ENCODE measurements around the gene DMD.
A peak's percentile ranks its signal among the peaks of the same experiment; 100 is the strongest.

The DMD gene

DNA sequence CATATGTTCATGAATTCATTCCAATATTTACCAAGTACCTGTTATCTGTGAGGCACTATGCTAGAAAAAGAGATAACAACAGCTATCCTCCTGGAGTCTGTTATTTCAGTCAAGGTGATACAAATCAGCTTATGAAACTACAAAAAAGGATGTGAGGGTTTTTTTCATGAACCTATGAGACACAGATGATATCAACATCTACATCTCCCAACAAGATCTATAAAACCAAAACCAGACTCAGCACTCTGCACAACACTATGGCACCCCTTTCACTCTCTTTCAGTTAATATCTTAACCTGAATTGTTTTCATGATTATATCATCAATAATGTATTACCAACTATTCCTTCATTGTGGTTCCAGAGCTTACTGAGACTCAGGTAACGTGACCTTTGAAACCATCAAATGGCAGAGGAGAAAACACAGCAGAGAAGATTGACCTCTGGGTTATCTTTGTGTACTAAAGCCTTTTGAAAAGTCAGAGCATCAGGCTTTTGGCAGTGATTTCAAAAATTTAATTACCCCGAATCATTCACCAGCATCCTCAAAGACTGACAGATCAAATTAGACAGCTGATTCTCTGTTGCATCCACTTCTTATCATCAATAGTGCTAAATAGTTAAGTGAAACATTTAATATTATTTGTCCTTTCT, 1894.9 kb downstream of the DMD start:
- no peak for DNase-seq

DNA sequence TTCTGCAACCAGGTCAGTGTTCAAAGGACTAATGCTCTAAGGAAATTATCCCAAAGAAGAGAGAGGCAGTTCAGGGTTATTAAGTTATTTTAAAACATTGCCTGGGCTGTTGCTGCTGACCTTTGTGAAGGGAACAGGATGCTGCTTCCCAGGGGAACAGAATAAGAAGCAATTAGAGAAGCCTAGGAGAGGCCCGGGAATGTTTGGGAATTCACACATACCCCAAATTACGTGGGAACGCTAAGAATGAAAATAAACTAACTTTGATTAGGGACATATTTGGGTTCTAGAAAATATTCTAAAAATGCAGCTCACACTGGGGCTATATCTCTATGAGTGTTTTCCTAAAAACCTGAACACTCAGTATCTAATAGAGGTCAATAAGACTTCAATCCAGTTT, 1896.4 kb downstream of the DMD start:
- DNase-seq = no peak

DNA sequence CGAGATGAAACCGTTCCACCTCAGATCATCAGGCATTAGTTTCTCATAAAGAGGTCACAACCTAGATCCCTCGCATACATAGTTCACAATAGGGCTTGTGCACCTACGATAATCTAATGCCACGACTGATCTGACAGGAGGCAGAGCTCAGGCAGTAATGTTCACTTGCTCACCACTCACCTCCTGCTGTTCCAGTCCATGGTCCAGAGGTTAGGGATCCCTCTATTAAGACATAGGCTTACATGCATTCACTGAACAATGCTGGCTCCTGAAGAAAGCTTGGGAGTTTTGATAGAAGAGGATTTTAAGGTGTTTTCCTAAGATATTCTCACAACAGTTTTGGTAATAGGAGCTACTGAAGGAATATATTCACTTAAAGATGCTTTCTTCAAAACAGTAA, 1903.4 kb downstream of the DMD start:
- no peak for DNase-seq

DNA sequence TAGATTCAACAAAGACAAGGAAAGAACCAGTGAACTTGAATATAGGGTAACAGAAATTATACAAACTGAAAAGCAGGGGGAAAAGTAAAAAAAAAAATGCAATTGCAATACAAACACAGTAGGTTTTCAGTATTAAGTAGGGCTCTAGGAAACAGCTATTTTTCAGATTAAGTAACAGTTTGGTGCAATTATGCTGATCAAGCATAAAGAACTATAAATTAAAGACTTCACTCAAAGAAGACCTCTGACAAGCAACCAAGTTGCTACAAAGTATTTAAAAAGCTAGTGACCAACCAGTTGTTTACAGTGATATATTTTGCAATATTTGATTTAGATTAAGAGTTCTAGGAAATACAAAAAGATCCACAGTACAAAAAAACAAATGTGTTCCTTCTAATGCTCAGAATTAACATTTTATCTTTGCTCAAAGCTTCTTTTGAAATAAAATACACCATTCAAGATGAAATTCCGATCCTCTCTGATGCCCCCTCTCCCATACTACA, 1908.7 kb downstream of the DMD start:
- DNase-seq = no peak

DNA sequence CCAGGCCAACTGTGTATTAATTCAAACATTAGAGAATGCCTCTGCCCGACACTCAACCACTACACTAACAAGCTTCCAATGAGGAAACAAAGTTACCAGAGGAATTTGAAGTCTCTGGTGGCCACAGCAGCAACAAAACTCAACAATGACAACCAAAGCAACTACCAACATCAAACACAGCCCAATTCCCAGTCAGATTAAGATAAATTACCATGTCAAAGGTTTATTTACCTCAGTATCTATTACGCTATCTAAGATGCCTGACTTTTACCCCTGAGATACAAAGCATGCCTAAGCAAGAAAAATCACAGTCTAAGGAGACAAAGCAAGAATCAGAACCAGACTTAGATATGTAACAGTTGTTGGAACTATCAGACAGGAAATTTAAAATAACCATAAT, 1909.4 kb downstream of the DMD start:
- DNase-seq = no peak

DNA sequence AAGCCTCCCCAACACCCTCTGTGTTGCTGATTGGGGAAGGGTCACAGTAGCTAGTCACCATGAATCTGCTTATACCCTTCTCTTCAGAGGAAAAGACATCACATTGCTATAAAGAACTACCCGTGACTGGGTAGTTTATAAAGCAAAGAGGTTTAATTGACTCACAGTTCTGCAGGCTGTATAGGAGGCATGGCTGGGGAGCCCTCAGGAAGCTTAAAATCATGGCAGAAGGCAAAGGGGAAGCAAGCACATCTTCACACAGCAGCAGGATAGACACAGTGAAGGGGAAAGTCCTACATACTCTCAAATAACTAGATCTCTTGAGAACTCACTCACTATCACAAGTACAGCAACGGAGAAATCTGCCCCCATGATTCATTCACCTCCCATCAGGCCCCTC, 1910.1 kb downstream of the DMD start:
- no peak for DNase-seq

DNA sequence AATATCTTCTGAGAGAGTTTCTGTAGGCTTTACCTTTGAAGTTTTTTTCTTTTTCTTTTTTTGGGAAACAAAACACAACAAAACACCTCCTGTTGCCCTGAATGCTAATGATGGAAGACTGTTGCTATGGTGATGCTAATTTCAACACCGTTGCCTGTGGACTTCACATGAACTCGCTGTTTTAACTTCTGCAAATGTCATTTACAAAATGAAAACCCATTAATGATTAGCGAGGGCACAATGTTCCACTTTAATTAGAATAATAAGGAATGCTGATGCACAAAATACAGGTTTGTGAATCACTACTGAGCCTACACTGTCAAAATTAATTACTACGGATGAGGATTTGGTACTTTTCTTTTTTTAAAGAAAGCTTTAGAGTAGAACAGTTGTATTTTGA, 1912.4 kb downstream of the DMD start:
- DNase-seq = no peak

DNA sequence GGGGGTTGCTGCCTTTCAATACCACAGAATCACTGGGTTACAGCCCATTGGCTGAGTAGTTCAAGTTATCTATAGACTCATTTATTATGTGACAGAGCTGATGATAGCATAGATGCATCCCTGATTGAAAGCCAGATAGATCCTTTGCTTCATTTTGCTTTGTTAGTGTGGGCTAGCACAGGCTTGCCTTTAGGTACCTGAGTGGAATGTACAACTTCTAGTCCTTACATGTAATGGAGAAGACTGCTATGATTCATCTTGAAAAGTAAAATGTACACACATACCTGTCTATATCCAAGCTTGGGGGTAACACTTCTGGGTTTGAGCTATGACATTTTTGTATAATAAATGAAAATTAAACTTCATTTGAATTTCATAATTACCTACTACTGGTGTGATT, 1913.5 kb downstream of the DMD start:
- DNase-seq = no peak

DNA sequence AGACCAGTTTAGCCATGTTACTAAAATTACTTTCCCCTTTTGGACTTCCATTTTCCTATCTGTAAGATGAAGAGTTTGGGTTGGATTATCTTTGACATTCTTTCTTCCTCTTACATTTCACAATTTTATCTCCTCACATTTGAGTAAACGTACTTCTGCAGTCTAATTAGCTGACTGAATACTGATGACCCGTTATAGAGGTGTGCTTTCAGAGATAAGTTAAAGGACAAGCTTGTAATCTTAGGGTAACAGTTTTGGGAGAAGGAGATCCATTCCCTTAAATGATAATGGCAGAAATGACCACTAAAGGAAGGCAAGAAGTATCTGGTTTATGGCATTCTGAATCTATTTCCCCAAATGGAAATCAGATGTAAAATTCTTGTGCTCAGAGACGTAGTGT, 1916.9 kb downstream of the DMD start:
- no peak for DNase-seq

DNA sequence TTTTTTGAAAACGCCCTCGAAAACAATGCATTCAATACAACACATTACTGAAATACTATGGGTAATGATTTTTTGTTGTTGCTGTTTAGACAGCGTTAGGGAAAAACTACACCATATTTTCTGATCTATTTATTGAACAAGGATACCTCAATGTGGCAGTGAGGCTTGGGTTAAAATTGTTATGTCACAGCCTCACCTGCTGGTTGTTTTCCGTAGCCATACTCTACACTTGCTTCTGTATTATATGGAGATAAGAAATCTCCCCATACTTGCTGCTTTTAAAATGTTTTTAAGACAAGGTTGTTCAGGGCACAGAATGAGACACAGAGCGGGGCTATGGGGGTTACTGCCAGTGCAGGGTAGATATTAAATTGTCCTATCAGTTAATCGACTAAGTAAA, 1917.9 kb downstream of the DMD start:
- no peak for DNase-seq

DNA sequence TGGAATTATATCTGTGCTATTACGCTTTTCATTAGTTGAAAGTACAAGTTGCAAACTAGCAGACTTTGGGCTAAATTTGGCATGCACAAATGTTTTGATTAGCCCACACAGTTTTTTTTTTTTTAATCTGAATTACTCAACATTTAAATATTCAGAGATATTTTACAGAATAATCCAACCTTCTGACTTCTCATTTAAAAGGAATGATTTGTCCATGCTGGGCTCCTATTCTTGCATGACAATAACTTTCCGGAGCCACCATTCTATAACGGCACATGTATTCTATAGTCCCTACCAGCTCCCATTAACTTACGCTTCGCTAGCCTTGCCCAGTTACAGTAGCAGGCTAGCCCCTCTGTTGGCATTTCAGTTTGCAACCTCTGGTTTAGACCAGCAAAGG, 1920.2 kb downstream of the DMD start:
- no peak for DNase-seq

DNA sequence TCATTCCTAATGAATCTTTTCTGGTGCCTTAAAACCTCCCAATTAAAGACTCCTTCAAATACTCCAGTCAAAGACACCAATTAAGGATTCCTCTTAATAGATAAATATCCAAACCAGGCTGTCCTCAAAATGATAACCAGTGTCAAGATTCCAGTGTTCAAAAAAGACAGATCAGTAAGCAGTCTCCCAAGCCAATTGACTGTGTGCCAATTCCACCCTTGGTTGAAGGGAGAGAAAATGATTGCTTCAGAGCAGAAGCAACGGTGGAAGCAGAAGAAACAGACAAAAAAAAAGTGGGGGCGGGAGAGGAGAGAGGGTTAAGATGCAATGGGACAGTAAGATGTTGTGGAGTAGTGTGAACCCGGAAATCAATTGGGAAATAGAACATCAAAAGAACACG, 1923.5 kb downstream of the DMD start:
- no peak for DNase-seq

DNA sequence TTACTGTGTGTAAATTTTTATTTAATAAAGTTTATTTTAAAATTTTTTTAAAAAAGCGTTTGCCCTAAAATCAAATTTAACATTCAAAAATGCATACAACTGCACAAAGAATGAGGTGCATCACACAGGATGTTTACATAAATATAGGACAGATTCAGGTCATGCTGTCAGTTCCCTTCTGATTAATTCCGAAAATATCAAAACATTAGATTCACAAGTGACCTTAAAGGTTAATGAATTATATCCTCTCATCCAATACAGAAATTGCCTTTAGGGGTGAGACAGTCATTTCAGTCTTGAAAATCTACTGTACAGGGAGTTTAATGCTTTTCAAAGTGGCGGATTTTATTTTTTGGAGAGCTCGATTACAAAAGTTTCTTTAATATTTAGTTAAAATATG, 1930.8 kb downstream of the DMD start:
- no peak for DNase-seq

DNA sequence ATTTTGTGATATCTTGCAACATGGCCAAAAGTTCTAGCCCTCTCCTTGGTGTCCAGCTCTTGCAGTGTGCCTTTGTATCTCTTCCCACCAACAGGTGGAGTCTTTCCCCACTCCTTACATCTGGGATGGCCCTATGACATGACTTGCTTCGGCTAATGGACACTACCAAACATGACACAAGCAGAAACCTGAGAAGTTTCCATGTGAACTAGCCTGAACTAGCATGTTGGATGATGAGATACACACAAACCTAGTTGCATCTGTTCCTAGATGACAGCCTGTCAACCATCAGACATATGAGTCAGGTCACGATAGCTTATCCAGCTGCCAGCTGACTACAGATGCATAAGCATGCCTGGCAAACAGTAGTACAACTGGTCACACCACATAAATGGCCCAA, 1932.0 kb downstream of the DMD start:
- no peak for DNase-seq

DNA sequence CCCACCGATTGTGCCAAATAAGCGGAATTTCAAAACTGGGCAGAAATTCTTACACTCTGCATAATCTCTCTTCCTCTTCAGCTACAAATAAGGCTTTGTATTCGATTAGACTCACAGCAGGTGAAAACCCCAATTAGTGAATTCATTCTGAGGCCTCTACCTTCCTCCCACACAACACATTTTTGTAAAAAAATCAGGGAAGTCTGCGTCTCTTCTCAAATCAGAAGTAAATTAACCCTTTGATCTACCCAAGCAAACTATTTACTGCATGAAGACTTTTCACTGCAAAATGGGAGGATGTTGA, 1938.9 kb downstream of the DMD start:
- DNase-seq = no peak

DNA sequence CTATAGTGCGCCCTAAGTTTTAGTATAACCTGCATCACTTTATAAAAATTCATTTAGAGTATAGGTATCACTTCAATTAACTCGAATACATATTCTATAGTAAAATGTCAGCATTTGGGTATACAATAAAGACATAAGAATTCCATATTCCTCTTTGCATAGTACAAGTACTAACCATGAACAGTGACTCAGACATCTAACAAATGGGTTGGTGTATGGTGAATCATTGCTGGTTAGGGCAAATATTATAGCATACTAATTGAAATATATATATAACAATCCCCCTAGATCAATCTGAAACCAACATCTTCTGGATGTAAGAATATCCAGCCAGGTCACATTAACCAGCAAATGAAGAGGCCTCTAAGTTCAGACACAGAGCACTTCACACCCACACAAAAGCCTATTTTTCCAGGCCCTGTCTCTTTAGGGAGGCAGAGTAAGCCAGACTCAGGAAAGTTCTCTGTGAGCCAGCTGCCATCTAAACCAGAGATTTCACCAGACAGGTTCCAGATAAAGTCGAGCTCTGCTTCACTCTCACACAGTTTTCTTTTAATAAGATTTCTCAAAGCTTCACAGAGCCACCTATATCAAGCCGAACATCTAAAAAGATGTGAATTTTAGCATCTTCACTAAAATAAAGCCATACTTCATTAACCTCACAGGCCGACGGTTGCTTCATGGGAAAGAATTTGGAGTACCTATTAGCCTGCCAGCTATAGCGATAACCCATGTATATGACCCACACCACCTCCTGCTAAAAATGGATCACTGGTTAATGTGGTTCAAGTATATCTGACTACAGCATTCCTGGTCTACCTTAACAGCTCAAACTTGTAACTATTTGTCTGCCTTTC, 1939.5 kb downstream of the DMD start:
- no peak for DNase-seq

DNA sequence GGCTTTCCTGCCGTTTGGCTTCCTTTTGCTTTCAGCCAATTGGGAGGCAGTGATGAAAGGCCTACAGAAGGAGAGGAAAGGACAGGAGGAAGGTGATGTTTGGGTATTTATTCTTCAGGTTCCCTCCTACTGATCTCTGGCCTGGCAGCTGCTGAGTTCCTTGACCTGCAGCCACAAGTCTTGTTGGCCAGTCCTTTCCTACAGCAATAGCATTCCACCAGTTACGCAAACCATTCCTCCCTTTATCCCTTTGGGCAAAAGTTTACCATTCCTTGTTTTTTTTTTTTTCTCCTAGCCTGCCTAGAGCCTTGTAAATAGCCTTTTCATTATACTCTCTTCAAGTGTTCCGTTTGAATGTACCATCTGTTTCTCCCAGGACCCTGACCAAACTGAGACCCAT, 1941.4 kb downstream of the DMD start:
- DNase-seq = no peak

DNA sequence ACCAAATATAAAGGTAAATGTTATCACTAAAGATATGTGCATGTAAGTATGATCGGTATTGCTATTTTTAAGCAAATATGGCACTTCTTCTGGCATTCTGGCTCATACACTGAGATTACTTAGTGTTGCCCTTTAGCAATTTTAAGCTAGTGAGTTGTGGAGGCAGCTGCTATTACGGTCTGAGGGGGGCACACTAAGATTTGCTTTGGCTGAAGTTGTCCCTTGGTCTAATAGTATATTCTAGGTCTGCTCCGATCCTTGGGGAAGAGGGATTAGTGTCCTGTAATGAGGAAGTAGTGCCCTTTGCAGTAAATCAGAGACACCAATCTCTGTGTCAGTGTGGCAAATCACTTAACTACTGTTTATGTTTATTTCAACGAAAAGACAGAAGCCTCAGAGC, 1943.0 kb downstream of the DMD start:
- no peak for DNase-seq

DNA sequence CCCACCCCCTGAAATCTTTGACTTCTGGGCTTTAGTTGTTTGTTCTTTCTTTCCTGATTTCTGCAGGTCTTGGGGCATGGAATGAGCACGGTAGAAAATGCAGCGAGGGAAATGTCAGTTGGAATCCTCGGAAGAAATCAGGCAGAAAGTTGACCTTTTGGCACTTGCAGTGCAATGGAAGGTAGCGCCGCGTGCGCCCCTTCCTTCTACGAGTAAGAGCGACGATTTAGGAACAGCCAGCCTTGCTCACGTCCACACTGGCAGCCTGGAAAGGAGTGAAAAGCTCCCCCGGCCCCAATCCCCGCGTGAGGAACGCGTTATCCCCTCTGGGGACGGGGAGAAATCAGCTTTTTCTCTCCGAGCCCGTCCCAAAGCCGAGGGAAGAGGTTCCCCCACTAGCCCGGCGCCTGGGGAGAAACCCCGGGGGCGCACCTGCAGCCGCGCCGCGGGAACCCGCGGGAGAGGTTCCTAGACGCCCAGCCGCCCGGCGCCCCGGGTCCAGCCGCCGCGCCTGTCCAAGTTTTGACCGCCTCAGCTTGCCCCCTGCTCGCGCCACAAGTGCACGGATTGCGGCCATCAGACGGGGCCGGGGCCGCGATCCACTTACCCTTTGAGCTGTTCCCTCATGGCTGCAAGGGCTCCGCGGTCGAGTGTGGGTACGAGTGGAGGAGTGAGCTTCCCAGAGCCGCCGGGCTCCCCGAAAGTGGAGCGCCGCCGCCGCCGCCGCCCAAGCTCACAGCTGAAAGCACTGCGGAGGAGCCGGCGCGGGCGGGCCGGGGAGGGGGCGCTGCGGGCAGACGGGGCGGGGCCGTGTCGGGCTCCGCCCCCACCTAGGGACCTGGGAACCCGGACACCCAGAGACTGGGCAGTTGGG, 1944.9 kb downstream of the DMD start:
- peak in 1 of 2 donors; percentile 17 for DNase-seq

DNA sequence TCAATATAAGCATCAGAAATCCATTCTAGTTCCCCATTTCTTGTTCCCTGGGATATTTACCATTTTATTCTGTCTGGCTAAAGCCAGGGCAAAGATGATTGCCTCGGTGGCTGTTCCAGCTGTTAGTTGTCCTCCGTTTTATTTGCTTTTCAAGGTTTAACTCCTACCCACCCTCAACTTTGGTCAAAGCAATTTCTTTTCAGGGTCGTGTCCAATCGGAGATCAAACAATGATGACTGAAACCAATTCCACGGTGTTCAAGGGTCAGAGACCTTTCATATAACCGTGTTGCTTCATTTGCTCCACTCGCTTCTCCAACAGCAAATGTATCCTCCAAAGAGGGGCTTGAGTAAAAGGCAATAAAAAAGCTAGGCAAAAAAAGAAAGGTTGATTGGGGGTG, 1946.0 kb downstream of the DMD start:
- no peak for DNase-seq

DNA sequence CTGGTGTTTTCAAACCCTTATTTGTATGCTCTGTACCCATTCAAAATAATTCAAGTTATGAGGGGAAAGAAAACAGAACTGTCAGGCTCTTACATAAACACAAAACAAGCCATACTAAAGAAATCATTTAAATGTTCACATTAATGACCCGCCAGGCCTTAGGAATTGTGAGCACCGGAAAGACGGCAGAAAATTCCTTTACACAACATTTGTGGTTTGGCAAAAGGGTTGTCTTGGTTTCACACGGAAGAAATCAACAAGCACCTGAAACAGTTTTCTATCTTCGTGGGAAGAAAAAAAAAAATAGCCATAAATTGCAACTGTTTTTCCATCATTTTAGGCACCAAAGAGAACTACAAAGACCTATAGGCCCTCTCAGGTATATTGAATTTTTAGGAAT, 1951.0 kb downstream of the DMD start:
- no peak for DNase-seq

DNA sequence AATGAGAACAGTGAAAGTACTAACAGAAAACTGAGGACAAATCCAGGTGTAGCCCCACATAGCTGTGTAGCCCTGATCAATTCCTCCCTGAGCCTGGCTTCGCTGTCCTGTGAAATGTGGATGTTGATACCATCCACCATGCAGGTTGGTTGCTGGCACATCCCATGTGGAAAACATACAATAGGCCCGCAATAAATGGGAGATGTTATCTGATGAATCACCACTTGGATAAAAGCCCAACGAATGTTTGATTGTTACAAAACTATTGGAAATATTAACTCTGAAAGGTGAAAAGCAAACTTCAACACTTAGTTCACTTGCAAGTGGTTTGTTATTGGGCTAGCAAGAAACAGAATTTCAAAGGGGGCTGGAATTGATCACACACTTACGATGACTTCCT, 1953.2 kb downstream of the DMD start:
- DNase-seq = no peak

DNA sequence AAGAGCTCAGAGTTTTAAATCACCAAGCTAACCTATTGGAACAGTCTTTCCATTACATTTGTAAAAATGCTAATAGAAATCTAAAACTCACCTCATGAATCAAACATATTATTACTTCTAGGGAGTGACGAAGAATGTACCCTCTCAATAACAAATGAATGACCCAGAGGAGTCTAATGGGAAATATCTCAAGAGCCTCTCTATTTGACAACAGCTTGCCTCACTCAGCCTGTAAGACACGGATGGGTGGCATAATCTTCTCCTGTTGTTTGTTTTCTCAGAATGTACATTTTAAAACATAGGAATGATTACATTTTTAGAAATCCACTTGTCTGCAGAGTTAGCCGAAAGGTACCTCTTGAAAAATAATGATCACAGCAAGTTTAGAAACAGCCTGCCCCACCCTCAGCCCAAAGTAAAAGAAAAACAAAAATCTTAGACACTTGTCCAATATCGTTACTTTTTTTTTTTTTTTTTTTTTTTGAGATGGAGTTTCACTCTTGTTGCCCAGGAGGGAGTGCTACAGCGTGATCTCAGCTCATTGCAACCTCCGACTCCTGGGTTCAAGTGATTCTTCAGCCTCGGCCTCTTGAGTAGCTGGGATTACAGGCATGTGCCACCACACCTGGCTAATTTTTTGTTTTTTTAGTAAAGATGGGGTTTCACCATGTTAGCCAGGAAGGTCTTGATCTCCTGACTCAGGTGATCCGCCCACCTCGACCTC, 1955.9 kb downstream of the DMD start:
- no peak for DNase-seq

Measured in stimulated activated CD4-positive, alpha-beta T cell treated with anti-CD3 and anti-CD28 coated beads, Interleukin-2, amount 100 ng/mL, for 24 hours (primary cell).